NCI-H1105 treated with DMSO at 0.1 percent for 48 hours (cell line): ENCODE measurements around the gene SNRNP35.
"Not testable (repeated sequence)": the region's sequence is repeated elsewhere in the genome, so short reads cannot be mapped to it uniquely, and the experiment has no call there.

Source experiments
- DNase-seq: peaks from one replicate; lab custom pipeline; 2025; lab: John Stamatoyannopoulos, UW

SNRNP35 gene

DNA sequence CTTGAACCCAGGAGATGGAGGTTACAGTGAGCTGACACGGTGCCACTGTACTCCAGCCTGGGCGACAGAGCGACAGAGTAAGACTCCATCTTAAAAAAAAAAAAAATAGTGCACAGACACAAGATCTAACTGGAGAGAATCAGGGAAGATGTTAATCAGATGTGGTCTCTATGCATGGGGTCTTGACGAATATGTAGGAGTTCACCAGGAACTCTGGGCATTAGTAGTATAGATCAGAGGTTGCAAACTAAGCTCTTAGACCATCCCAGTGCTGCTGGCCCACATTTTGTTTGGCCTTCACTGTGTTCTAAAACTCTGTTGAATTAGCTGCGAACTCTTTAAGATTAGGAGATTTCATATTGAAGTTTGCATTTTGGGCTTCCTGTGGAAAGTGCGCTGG is 31.6 kb downstream of the SNRNP35 start:
- no peak for DNase-seq

DNA sequence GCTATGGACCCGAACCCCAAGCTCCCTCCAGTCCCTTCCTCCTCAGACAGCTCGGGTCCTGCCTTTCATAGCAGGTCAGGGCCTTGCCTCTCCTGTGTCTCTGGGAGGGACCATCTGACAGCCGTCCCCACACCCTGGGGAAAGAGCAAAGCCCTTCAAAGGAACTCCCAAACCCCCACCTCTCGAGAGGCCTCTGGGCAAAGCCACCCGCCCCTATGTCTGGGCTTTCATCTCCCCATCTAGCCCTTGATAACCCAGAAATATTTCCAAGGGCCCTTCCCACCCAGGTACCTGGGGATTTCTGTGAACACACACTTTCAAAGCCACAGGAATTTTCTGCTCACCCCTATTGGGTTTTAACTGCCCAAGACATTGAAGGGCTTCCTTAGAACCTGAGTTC is 32.1 kb downstream of the SNRNP35 start:
- no peak for DNase-seq

DNA sequence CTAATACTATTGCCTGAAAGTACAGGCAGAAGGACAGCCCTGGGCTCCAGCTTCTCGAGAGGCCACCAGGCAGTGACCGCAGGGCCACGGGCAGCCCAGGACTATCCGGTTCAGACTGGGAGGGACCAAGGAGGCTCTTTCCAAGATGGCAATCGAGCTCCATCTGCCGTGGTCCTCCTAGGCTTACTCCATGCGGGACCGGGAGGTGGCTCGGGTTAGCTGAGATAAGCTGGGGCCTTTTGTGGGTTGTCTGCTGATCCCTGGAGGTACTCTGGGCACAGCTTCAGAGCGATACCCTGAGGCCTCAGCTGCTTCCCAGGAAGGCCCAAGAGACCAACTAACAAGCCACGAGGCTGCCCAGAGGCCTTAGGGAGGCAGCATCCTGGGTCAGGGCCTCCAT is 33.1 kb downstream of the SNRNP35 start:
- no peak for DNase-seq

DNA sequence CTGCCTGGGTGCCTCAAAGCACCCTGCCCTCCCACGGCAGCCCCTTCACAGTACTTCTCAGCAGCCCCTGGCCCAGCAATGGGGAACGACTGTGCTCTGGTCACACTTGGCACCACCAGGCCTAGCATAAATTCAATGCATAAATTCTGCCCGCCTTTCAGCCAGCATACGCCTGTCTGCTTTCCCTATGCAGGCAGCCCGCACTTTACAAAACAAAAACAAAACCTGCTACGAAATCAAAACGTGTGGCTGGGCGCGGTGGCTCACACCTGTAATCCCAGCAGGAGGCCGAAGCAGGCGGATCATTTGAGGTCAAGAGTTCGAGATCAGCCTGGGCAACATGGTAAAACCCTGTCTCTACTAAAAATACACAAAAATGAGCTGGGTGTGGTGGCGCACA is 33.5 kb downstream of the SNRNP35 start:
- no peak for DNase-seq

DNA sequence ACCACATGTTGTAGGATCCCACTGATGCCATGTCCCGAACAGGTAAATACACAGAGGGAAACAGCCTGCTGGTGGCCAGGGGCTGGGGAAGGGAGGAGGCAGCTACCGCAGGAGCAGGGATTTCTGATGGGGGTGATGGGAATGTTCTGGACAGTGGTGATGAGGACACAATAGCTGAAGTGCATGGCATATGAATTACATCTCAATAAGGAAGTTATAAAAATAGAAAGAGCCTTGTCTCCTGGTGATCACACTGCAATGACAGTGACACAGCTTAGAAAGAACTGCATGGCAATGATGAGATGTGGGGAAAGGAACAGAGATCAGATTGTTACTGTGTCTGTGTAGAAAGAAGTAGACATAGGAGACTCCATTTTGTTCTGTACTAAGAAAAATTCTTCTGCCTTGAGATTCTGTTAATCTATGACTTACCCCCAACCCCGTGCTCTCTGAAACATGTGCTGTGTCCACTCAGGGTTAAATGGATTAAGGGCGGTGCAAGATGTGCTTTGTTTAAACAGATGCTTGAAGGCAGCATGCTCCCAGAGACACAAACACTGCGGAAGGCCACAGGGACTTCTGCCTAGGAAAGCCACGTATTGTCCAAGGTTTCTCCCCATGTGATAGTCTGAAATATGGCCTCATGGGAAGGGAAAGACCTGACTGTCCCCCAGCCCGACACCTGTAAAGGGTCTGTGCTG is 34.5 kb downstream of the SNRNP35 start:
- not testable (repeated sequence) for DNase-seq

DNA sequence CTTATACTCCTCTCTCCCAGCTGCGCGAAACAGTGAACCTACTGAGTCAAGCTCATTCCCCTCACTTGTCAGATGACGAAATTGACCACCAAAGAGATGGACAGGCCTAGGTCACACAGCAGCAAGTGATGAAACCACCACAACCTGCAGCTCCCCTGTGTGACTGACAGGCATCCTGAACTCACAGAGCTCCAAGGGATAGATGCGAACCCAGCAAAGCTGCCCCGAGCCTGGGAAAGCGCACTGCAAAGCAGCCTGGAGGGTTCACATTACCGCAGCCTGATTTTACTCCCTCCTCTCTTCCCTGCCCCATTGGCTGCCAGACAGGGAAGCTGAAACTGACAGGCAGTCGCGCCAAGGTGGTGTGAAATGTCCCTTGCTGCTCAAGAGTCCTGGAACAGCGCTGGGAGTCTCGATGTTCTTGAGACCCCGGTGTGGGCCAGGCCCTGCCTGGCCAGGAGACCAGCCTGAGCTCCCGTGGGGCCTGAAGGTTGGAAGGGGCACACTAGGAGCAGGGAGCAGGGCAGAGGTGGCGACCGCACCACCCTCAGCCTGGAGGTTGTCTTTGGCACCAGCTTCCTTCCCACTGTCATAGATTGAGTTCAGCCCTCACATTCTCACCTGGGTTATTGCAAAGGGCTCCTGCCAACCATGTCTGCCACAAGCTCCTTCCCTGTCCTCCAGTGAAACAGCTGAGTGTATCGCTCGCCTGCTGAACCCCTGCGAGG is 36.3 kb downstream of the SNRNP35 start:
- no peak for DNase-seq

DNA sequence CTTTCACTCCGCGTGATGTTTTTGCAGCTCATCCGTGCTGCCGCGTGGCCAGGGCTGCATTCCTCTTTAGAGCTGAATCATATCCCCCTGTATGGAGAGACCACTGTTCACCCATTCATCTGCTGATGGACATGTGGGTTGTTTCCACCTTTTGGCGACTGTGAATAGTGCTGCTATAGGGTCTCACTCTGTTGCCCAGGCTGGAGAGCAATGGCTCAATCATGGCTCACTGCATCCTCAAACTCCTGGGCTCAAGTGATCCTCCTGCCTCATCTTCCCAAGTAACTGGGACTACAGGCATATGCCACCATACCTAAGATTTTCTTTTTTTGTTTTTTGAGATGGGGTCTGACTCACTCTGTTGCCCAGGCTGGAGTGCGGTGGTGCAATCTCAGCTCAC is 39.1 kb downstream of the SNRNP35 start:
- no peak for DNase-seq

DNA sequence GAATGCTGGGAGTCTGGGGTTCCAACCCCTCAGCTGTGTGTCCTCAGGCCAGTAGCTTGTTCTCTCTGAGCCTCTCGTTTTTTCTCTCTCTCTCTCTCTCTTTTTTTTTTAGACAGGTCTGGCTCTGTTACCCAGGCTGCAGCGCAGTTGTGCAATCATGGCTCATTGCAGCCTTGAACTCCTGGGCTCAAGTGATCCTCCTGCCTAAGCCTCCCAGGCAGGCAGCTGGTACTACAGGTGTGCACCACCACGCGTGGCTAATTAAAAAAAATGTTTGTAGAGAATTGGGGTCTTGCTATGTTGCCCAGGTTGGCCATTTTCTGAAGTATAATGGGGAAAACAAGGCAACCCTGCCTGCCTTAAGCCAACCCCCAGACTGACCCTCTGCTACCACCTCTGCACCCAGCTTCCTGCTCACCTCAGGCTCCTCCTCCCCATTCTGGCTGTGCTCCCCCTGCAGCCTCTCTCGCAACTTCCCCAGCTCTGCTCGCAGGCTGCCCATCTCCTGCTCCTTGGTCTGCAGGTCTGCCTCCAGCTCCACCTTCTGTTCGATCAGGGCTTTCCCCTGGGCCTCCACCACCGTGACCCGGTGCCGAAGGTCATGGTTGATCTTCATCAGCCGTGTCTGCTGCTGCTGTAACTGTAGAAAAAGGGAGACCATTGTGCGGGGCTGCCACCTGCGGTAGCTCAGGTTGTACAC is 40.3 kb downstream of the SNRNP35 start:
- DNase-seq, result no peak

DNA sequence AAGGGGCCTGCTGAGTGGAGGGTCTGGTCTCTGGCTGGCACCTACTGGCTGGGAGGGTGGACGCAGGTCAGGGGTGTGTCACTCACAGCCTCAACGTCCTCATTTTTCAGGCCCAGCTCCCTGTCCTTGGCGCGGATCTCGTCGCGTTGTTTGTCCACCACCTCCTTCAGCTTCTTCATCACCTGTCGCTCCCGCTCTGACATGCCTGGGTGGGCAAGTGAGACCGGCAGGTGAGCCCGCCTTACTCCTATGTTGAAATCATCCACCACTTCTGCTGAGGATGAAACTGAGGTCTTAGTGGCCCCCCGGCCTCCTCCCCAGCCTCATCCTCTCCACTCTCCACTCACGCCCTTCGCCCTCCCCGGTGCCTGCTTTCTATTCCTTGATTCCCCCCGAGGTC is 41.4 kb downstream of the SNRNP35 start:
- DNase-seq, result no peak

DNA sequence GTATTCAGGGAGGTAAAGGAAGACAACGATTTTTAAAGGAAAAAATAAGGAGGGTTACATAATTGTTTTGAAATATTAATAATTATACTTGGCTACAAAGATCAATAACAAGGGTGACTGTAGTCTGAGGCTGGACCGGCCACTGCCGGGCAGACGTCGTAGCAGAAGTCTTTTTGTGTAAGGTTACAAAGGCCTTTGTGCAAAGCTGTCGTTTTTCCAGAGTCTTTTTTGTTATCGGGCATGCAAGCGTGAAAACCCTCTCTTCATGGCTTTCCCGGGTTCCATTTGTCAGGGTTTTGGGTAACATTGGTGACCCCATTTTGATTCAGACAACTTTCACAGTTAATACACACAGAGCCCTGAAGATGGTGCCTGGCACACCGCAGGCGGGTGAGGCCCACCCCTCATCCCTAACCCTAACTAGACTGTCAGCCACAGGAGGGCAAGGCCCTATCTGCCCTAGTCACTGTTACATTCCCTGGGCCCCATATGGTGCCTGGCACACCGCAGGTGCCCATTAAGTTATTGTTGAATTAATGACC is 44.3 kb downstream of the SNRNP35 start:
- no peak for DNase-seq

DNA sequence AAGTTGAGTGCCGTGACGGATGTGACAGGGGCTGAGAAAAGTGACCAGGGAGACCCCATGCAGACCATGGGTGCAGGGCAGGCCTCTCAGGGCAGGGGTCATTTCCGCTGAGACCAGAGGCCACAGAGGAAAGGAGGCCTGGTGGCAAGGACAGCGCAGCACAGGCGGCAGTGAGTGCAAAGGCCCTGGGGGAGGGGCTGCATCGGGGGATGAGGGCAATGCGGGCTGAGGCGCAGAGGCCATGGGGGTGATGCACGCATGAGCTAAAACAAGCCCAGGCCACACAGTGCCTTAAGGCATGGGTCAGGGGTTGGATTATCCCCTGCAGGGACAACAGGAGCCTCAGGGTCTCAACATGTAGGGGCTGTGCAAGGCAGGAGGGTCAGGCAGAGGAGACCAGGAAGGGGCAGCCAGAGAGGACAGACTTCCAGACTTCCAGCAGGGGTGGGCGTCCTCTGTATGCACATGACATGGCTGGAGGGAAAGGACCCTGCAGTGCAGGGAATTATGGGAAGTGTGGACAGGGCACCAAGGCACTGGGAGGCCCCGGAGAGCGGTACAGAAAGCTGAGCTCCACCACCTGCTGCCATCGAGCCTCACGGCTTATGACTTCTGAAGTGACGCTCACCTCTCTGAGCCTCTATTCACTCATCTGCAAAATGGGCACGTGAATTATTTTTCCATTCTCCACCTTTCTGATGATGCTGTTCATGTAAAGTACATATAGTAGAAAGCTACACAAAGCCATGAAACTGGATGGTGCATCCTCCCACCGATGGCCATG is 48.3 kb downstream of the SNRNP35 start:
- DNase-seq, result no peak

DNA sequence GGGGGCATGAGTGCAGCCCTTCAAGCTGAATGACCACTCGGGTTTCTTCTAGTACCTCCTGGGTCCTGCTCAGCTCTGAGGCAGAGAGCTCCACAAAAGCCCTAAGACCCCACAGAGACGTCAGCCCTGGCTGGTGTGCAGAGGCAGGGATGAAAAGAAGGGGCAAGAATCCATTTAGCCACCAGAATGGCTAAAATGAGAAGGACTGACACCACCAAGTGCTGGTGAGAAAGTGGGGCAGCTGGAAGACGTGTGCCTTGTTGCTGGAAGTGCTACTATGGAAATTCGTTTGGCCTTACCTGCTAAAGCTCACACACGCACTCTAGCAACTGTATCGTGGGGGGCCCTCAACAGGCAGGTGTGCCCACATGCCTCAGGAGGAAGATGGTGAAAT is 48.9 kb downstream of the SNRNP35 start:
- DNase-seq, result no peak

DNA sequence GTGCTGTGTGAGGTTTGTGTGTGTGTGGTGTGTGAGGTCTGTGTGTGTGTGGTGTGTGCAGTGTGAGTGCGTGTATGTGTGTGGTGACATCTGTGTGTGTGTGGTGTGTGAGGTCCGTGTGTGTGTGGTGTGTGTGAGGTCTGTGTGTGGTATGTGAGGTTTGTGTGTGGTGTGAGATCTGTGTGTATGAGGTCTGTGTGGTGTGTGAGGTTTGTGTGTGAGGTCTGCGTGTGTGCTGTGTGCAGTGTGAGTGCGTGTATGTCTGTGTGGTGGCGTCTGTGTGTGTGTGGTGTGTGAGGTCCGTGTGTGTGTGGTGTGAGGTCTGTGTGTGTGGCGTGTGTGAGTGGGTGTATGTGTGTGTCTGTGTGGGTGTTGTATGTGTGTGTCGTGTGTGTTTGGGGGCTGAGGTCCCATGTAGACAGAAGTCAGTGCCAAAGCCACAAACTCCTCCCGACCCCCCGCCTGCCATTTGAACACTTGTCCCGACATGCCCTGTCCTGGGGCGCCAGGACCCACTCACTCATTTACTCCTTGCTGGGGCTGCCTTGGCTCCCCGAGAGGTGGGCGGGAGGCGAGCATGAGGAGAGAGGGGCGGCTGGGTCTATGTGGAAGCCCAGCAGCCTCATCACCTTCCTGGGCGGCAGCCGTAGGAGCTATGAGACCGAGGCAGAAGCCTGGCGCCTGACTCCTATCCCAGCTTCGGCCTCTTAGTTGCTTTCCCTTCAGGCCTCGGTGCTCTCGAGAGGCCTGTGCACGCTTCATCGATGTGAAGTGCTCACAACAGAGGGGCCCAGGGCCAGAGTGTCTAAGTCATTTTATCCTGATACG is 55.1 kb downstream of the SNRNP35 start:
- no peak for DNase-seq

DNA sequence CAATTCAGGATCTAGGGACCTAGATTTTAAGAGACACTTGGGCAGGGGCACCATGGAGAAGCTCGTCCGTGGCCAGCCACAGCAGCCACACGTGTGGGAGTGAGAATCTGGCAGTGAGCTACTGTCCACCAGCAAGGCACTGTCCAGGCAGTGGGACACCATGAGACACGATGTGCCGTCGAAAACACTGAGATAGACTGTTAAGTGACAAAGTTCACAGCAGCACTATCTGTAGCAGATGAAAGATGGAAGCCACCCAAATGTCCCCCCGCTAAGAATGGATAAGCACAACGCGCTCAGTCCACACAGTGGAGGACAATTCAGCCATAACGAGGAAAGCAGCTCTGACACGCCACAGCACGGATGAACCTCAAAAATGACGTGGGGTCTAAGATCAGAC is 55.9 kb downstream of the SNRNP35 start:
- DNase-seq, result no peak

DNA sequence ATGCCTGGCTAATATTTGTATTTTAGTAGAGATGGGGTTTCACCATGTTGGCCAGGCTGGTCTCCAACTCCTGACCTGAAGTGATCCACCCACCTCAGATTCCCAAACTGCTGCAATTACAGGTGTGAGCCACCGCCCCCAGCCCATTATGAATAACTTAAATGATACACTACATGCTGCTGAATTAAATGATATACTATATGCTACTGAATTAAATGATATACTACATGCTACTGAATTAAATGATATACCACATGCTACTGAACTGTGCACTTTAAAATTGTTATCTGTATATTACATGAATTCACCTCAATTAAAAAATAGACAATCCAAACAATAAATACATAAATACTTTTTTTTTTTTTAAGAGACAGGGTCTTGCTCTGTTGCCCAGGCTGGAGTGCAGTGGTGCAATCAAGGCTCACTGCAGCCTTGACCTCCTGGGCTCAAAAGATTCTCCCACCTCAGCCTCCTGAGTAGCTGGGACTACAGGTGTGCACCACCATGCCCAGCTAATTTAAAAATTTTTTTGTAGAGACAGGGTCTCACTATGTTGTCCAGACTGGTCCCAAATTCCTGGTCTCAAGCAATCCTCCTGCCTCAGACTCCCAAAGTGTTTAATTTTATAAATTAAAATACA is 56.8 kb downstream of the SNRNP35 start:
- not testable (repeated sequence) for DNase-seq

DNA sequence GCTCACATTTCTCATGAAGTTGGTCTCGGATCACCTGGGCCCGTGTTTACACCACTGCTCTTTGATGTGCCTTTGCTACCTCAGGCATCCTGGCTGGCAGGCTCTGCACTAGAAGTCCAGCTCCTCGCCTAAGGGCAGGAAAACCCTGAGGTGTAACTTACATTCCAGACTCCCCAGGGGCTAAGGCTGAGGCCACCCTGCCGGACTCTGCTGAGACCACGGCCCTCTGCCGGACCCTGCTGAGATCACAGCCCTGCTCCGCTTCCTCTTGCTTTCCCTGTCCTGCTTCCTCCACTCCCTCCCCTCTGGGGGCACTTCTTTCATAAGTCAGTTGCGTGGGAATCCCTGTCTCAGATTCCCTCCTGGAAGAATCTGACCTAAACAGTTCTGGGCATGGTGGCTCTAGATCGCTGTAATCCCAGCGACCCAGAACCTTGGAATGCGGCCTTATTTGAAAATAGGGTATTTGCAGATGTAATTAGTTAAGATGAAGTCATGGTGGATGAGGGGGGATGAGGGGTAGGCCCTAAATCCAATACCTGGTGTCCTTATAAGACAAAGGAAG is 58.4 kb downstream of the SNRNP35 start:
- no peak for DNase-seq
